GM12892 (cell line): ENCODE data around the gene ACSL1.

Experiments used
- POLR2AphosphoS5 ChIP-seq: IDR thresholded peaks from 2 replicates; pipeline ENCODE4 v1.6.1; 2011; ENCODE audit warnings: low read depth, low read length, control low read depth
- TAF1 ChIP-seq: IDR thresholded peaks from 2 replicates; pipeline ENCODE4 v1.6.1; 2011; ENCODE audit warnings: low read depth, mild to moderate bottlenecking, control low read depth, low read length, borderline replicate concordance

GRCh38 chr4:184748251-184748652 is 77.5 kb downstream of the ACSL1 start:
- no peak for TF ChIP-seq TAF1
- TF ChIP-seq POLR2AphosphoS5 = no peak
